T1000 (cell line): Measurements from ENCODE around the gene ACE.
A peak's percentile ranks its signal among the peaks of the same experiment; 100 is the strongest.

ENCODE experiments used
- DNase-seq: peaks from one replicate; lab custom pipeline; 2025; ENCODE audit warnings: mixed read lengths; lab: John Stamatoyannopoulos, UW

Gene ACE

GRCh38 chr17:63516910-63517824 lies 40.3 kb downstream of the ACE start:
- peak; percentile 70 for DNase-seq

GRCh38 chr17:63517825-63518534 lies 41.1 kb downstream of the ACE start:
- no peak for DNase-seq

- no peak for DNase-seq
Measured at GRCh38 chr17:63519116-63519881, 42.4 kb downstream of the ACE start.

GRCh38 chr17:63519972-63520882 lies 43.4 kb downstream of the ACE start:
- DNase-seq, result no peak

GRCh38 chr17:63523253-63523855 lies 46.5 kb downstream of the ACE start, which contains the start of gene KCNH6:
Gene KCNH6 (plus strand): TSS chr17:63523358. CDS start chr17:63523414, 56 bp downstream.
- no peak for DNase-seq

- no peak for DNase-seq
Measured at GRCh38 chr17:63524051-63524450, 47.2 kb downstream of the ACE start.

- no peak for DNase-seq
Measured at GRCh38 chr17:63525190-63525946, 48.5 kb downstream of the ACE start.

GRCh38 chr17:63526861-63527260 lies 50.0 kb downstream of the ACE start:
- DNase-seq, result no peak

GRCh38 chr17:63528183-63528582 lies 51.3 kb downstream of the ACE start:
- DNase-seq, result no peak

- no peak for DNase-seq
Measured at GRCh38 chr17:63529711-63530556, 53.1 kb downstream of the ACE start.

GRCh38 chr17:63530557-63531021 lies 53.7 kb downstream of the ACE start:
- DNase-seq, result no peak

- peak; percentile 81 for DNase-seq
Measured at GRCh38 chr17:63531022-63531965, 54.4 kb downstream of the ACE start.

GRCh38 chr17:63533433-63534077 lies 56.7 kb downstream of the ACE start:
- DNase-seq, result no peak

GRCh38 chr17:63534078-63534570 lies 57.3 kb downstream of the ACE start:
- DNase-seq, result no peak

GRCh38 chr17:63534816-63535455 lies 58.1 kb downstream of the ACE start:
- DNase-seq, result no peak

GRCh38 chr17:63535640-63536039 lies 58.8 kb downstream of the ACE start:
- DNase-seq, result no peak

GRCh38 chr17:63537001-63537400 lies 60.1 kb downstream of the ACE start:
- DNase-seq, result peak; percentile 66
